HEK293 (cell line): Measurements from ENCODE around the gene SLC36A3.
A peak's percentile ranks its signal among the peaks of the same experiment; 100 is the strongest.

Experiments
- CTCF ChIA-PET: fragments of 350-600 bp; formaldehyde crosslinking; extraction: SDS; loops from one replicate; lab custom pipeline; 2021; ENCODE audit warnings: antibody characterized with exemption; lab: Yijun Ruan, JAX
- POLR2A ChIA-PET: fragments of 300-600 bp; formaldehyde crosslinking; extraction: SDS; loops from one replicate; lab custom pipeline; 2020; ENCODE audit warnings: antibody characterized with exemption, inconsistent platforms; lab: Yijun Ruan, JAX
- H3K27ac ChIP-seq: fragments of 200-500 bp; sonication (Bioruptor generic); 2 replicates; pipeline ENCODE4 v1.5.1; 2014; ENCODE audit warnings: low read depth, low read length, control low read depth, inconsistent platforms; ENCODE audit errors: extremely low read depth
- H3K36me3 ChIP-seq, 2 experiments: fragments of 200-500 bp in 1 of 2; sonication (Bioruptor generic) in 1 of 2; 1 replicate in 1 of 2; 2 replicates in 1 of 2; pipeline ENCODE4 v1.5.1; 2014 to 2017; ENCODE audit warnings: inconsistent platforms in 2 of 2, low read length in 2 of 2; ENCODE audit not compliant: control insufficient read depth in 2 of 2, insufficient read depth in 1 of 2
- H3K4me1 ChIP-seq: fragments of 200-500 bp; sonication (Bioruptor generic); 2 replicates; pipeline ENCODE4 v1.5.1; 2014; ENCODE audit warnings: mild to moderate bottlenecking, low read length, inconsistent platforms; ENCODE audit not compliant: control insufficient read depth, insufficient read depth
- H3K4me3 ChIP-seq: 2 replicates; pipeline ENCODE4 v1.5.1; 2011; ENCODE audit warnings: low read depth, mild to moderate bottlenecking, control low read depth, low read length, moderate library complexity
- H3K9me3 ChIP-seq: fragments of 200-500 bp; sonication (Bioruptor generic); 2 replicates; pipeline ENCODE4 v1.5.1; 2014; ENCODE audit warnings: low read depth, low read length, inconsistent platforms; ENCODE audit not compliant: control insufficient read depth, insufficient read depth
- GLIS1 ChIP-seq: fragments of 450-650 bp; formaldehyde crosslinking; IDR thresholded peaks from 2 replicates; pipeline ENCODE4 v1.5.1; 2016; ENCODE audit warnings: missing biosample characterization, missing genetic modification characterization
- HOXD13 ChIP-seq: sonication (generic); formaldehyde crosslinking; IDR thresholded peaks from 2 replicates; pipeline ENCODE4 v1.8.0; 2022; ENCODE audit warnings: missing genetic modification reagents, borderline replicate concordance
- TRIM28 ChIP-seq: IDR thresholded peaks from 2 replicates; pipeline ENCODE4 v1.6.1; 2011; ENCODE audit warnings: low read length, control low read depth, borderline replicate concordance
- WT1 ChIP-seq: fragments of 450-650 bp; formaldehyde crosslinking; IDR thresholded peaks from 2 replicates; pipeline ENCODE4 v1.5.1; 2016; ENCODE audit warnings: missing biosample characterization, missing genetic modification characterization

Gene SLC36A3

DNA sequence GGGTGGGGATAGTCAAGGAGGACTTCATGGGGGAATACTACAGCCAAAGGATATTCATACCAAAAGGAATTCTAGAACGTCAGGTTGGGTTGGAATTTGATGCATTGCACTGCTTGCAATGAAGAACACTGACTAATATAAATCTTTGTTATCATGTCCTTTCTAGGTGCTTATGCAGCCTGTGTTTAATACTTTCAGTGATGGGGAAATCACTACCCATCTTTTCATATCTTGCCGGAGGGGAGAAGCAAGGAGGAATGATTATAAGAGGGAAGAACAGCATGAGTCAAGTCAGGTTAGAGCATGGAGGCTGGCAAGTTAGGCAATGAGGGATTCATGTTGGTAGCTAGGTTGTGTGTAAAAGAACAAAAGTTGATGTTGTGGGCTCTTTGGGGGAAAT lies 74.6 kb downstream of the SLC36A3 start:
- CTCF ChIA-PET = interaction anchor here (0.6 to 2.3 kb wide), 4 partner anchors 10 to 177 kb away, joined by 3 to 16 read pairs (median 8); no protein-coding TSS in a partner anchor
- no peaks in the 10 kb centered on the region for H3K36me3 ChIP-seq
- no peaks in the 10 kb centered on the region for H3K4me1 ChIP-seq
- no peak for TF ChIP-seq HOXD13 (CRISPR knock-in tag)
- TF ChIP-seq, all 188 proteins: peak for 0
- Histone ChIP-seq H3K27ac (no peak overlapping the region), H3K4me3 (no peak overlapping the region), H3K9me3 (no peaks in the 10 kb centered on the region)
- POLR2A ChIA-PET = no interaction called here

DNA sequence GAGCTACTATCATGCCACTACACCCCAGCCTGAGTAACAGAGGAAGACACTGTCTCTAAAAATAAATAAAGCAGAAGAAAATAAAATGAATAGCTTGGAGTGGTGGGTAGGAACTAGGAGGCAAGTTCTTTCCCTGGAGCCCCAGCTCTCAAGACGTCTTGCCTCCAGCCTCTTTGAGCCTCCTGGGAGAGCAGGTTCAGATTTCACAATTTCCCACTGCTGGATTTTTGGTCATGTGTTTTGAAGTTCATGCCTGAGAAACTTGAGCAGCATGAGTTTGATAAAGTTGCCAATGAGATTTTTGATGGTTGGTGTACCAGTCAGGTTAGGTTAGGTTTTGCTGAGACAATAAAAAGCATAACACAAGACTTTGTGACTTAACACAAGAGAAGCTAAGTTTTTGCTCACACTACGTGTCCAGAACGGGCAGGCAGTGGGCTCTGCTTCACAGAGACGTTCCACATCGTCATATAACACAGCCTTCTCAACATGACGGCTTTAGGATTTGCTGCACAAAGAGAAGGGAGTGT lies 75.6 kb downstream of the SLC36A3 start:
- Histone ChIP-seq H3K4me1 (0 out of 2 replicates have a peak, but pooled peaks cover 3% of the 10 kb centered on the region), H3K9me3 (no peaks in the 10 kb centered on the region)
- no peak for TF ChIP-seq WT1 (tag by site-specific recombination)
- peak; percentile 20; the same call in 1 of the 2 replicates for TF ChIP-seq GLIS1 (tag by site-specific recombination)
- peak; percentile 27; the same call in 1 of the 2 replicates for TF ChIP-seq TRIM28
- TF ChIP-seq, all 188 proteins: peak for 2
- POLR2A ChIA-PET = no interaction called here
- CTCF ChIA-PET = interaction anchor here (1.0 to 1.6 kb wide), 3 partner anchors 11 to 88 kb away, joined by 3 to 9 read pairs (median 5); no protein-coding TSS in a partner anchor
- no peak overlapping the region for H3K4me3 ChIP-seq
- H3K27ac ChIP-seq = no peak overlapping the region
- H3K36me3 ChIP-seq = no peaks in the 10 kb centered on the region
